Esophagus squamous epithelium (tissue), 5 donors: ENCODE data around the gene DMRTB1. TPM values are rescaled to one million over a fixed set of nuclear protein-coding genes. Genes with fewer than 3 reads are reported as not detected.

Experiments used
- DNase-seq: peaks from one replicate; lab custom pipeline; 2025; lab: John Stamatoyannopoulos, UW
- H3K27ac ChIP-seq, 4 donors: fragments of 200-600 bp; sonication (generic); one replicate each; pipeline ENCODE4 v1.5.1; 2016 to 2019; ENCODE audit warnings: mild to moderate bottlenecking in 1 of 4
- H3K27me3 ChIP-seq, 4 donors: fragments of 200-600 bp; sonication (generic); 1 replicate in 3 of 4; 2 replicates in 1 of 4; pipeline versions ENCODE4 v1.5.1 to v1.6.0; 2017 to 2021; ENCODE audit warnings: antibody characterized with exemption in 1 of 4
- H3K36me3 ChIP-seq, 3 donors: fragments of 200-600 bp; sonication (generic); one replicate each; pipeline ENCODE4 v1.5.1; 2016 to 2019
- H3K4me1 ChIP-seq, 3 donors: fragments of 200-600 bp; sonication (generic); one replicate each; pipeline ENCODE4 v1.5.1; 2017 to 2019
- H3K4me3 ChIP-seq, 4 donors: fragments of 200-600 bp; sonication (generic); 1 replicate in 3 of 4; 2 replicates in 1 of 4; pipeline ENCODE4 v1.5.1; 2016 to 2019; ENCODE audit warnings: mild to moderate bottlenecking in 2 of 4, moderate library complexity in 1 of 4
- H3K9me3 ChIP-seq, 3 donors: fragments of 200-600 bp; sonication (generic); one replicate each; pipeline ENCODE4 v1.5.1; 2016 to 2019
- CTCF ChIP-seq, 6 experiments: fragments of 450-650 bp in 4 of 6; fragments of 200-600 bp in 2 of 6; sonication (generic) in 2 of 6; IDR thresholded peaks; one replicate each; pipeline ENCODE4 v1.5.1; 2016 to 2019; ENCODE audit warnings: antibody characterized with exemption in 6 of 6, mild to moderate bottlenecking in 4 of 6, moderate library complexity in 4 of 6
- POLR2A ChIP-seq, 4 donors: fragments of 450-650 bp; IDR thresholded peaks; one replicate each; pipeline ENCODE4 v1.6.1; 2017; ENCODE audit warnings: antibody characterized with exemption in 4 of 4, mild to moderate bottlenecking in 4 of 4, moderate library complexity in 3 of 4
- WGBS, 2 donors: methylation state at CpG; one replicate each; pipeline ENCODE4 v1.1.5; 2018; 5-methylcytosine and 5-hydroxymethylcytosine counted together
- intact Hi-C: fragments of 100-400 bp; cut with DNase I; formaldehyde crosslinking; loops from one replicate; pipeline ENCODE4 v1.15.0; 2022
- total RNA-seq, 4 donors: library from RNA; depleted of rRNA; stranded (reverse); fragments of >200 nt; gene quantifications; one replicate each; pipeline ENCODE4 v1.1.0, GENCODE V29; 2016
- donor health status: DM: yes; HTN: yes; CAD: no.

DMRTB1 gene
- total RNA-seq, 4 donors from 2014 or later = not detected

- WGBS, 2 donors = 13 to 18% methylated on average over 1 to 2 of the region's 2 CpGs
- H3K36me3 ChIP-seq = no peaks in the 10 kb centered on the region
- H3K4me1 ChIP-seq = no peaks in the 10 kb centered on the region
- no peaks in the 10 kb centered on the region for H3K9me3 ChIP-seq
- intact Hi-C loops = no loop called here
- no peak overlapping the region for H3K4me3 ChIP-seq
- DNase-seq = no peak
- H3K27ac ChIP-seq = no peak overlapping the region
- H3K27me3 ChIP-seq = peaks cover 0 to 38% (median 0%) of the 10 kb centered on the region in 4 donors
- TF ChIP-seq POLR2A (IDR thresholded peaks at IDR 0.05) = no peak
- peak in 1 of 6 experiments; percentile 25 for TF ChIP-seq CTCF (IDR thresholded peaks at IDR 0.05)
Measured at GRCh38 chr1:53450225-53450624, 9.0 kb upstream of the DMRTB1 start.

DNA sequence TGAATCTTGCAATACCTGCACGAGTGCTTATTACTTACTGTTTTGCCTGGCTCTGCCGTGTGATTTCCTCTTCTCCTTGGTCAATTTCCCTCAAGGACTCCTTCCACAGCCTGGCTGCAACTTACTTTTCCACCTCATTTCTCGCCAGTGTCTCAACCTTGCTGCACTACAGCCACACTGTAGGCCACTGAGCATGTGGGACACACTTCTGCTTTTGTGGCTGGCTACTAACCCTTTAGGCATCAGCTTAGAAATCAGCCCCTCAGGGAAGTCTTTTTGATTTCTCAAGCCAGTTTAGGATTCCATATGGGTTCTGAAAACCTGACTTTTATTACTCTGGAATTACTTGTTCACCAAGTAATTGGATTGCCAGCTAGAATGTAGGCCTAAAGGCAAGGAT, 5.2 kb upstream of the DMRTB1 start:
- H3K36me3 ChIP-seq = no peaks in the 10 kb centered on the region
- no peak for DNase-seq
- H3K4me1 ChIP-seq = no peaks in the 10 kb centered on the region
- H3K4me3 ChIP-seq = no peak overlapping the region
- H3K9me3 ChIP-seq = no peaks in the 10 kb centered on the region
- 77 to 80% methylated on average over 3 of the region's 3 CpGs for WGBS, 2 donors
- TF ChIP-seq CTCF (IDR thresholded peaks at IDR 0.05) = no peak
- TF ChIP-seq POLR2A (IDR thresholded peaks at IDR 0.05) = no peak
- intact Hi-C loops = no loop called here
- no peak overlapping the region for H3K27ac ChIP-seq
- peaks cover 0 to 38% (median 0%) of the 10 kb centered on the region in 4 donors for H3K27me3 ChIP-seq

GRCh38 chr1:53455364-53455991, 3.7 kb upstream of the DMRTB1 start:
- no peak overlapping the region for H3K4me3 ChIP-seq
- intact Hi-C loops = no loop called here
- H3K36me3 ChIP-seq = no peaks in the 10 kb centered on the region
- no peak for TF ChIP-seq POLR2A (IDR thresholded peaks at IDR 0.05)
- no peak for TF ChIP-seq CTCF (IDR thresholded peaks at IDR 0.05)
- no peaks in the 10 kb centered on the region for H3K9me3 ChIP-seq
- H3K27me3 ChIP-seq = peaks cover 0 to 28% (median 0%) of the 10 kb centered on the region in 4 donors
- H3K27ac ChIP-seq = no peak overlapping the region
- 58 to 67% methylated on average over 6 of the region's 6 CpGs for WGBS, 2 donors
- no peaks in the 10 kb centered on the region for H3K4me1 ChIP-seq
- DNase-seq = no peak

GRCh38 chr1:53458634-53459033, 565 bp upstream of the DMRTB1 start:
- DNase-seq = no peak
- TF ChIP-seq CTCF (IDR thresholded peaks at IDR 0.05) (no peak), POLR2A (IDR thresholded peaks at IDR 0.05) (no peak)
- Histone ChIP-seq H3K27ac (no peak overlapping the region), H3K27me3 (peaks cover 0 to 33% (median 0%) of the 10 kb centered on the region in 4 donors), H3K36me3 (no peaks in the 10 kb centered on the region), H3K9me3 (no peaks in the 10 kb centered on the region), H3K4me1 (no peaks in the 10 kb centered on the region), H3K4me3 (no peak overlapping the region)
- intact Hi-C loops = no loop called here
- WGBS, 2 donors = 68 to 81% methylated on average over 3 of the region's 3 CpGs

DNA sequence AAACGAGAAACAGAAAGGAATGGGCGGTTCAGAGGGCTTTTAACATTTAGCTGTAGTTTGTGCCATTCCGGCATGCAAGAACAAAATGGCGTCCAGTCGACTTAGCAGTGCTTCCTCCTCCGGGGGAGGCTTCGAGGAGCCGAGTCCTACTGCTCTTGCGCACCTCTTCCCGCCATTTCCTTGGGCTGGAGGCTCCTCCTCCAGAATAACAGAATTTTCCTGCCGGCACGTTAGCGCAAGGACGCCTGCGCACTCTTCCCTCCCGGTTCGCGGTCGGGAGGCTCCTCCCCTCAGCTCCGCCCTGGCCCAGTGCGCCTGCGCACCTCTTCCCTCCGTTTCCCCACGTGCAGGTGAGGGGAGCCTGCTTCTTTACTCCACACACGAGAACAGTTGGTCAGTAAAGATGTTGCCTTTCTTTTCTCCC, 1.0 kb downstream of the DMRTB1 start:
- peaks cover 0 to 23% (median 0%) of the 10 kb centered on the region in 4 donors for H3K27me3 ChIP-seq
- no peak for TF ChIP-seq POLR2A (IDR thresholded peaks at IDR 0.05)
- no peak for TF ChIP-seq CTCF (IDR thresholded peaks at IDR 0.05)
- no peak overlapping the region for H3K27ac ChIP-seq
- DNase-seq = no peak
- H3K36me3 ChIP-seq = no peaks in the 10 kb centered on the region
- no peaks in the 10 kb centered on the region for H3K4me1 ChIP-seq
- H3K9me3 ChIP-seq = no peaks in the 10 kb centered on the region
- H3K4me3 ChIP-seq = no peak overlapping the region
- intact Hi-C loops = no loop called here
- 88 to 90% methylated on average over 23 to 25 of the region's 25 CpGs for WGBS, 2 donors
